H1 (cell line): Measurements from ENCODE around the gene DVL2. TPM values are rescaled to one million over a fixed set of nuclear protein-coding genes. Genes with fewer than 3 reads are reported as not detected.

Source experiments
- ASH2L ChIP-seq: fragments of 200-600, 300-600 bp; sonication (generic); IDR thresholded peaks from one replicate; pipeline ENCODE4 v1.7.1; 2017; ENCODE audit warnings: low read length
- BCL11A ChIP-seq, 2 experiments: IDR thresholded peaks; one replicate each; pipeline ENCODE4 v1.6.1; 2011; ENCODE audit warnings: low read depth in 2 of 2, low read length in 2 of 2, mild to moderate bottlenecking in 2 of 2
- E2F6 ChIP-seq: IDR thresholded peaks from 2 replicates; pipeline ENCODE4 v1.6.1; 2012; ENCODE audit warnings: inconsistent platforms
- GABPA ChIP-seq: IDR thresholded peaks from 2 replicates; pipeline ENCODE4 v1.6.1; 2011; ENCODE audit warnings: mild to moderate bottlenecking, low read length, moderate library complexity, borderline replicate concordance; ENCODE audit not compliant: insufficient read depth
- HDAC6 ChIP-seq: IDR thresholded peaks from one replicate; pipeline ENCODE4 v1.7.1; 2012; ENCODE audit warnings: low read depth, mild to moderate bottlenecking, inconsistent platforms, low read length, moderate library complexity
- JUN ChIP-seq: IDR thresholded peaks from 2 replicates; pipeline ENCODE4 v1.6.1; 2011; ENCODE audit warnings: low read depth, mild to moderate bottlenecking, improper control_type of control experiment, low read length
- POU5F1 ChIP-seq: IDR thresholded peaks from 2 replicates; pipeline ENCODE4 v1.6.1; 2011; ENCODE audit warnings: low read depth, mild to moderate bottlenecking, low read length, moderate library complexity
- RXRA ChIP-seq: IDR thresholded peaks from 2 replicates; pipeline ENCODE4 v1.6.1; 2011; ENCODE audit warnings: low read depth, mild to moderate bottlenecking, low read length, moderate library complexity; ENCODE audit not compliant: insufficient read depth
- SAP30 ChIP-seq: fragments of 300-600 bp; sonication (generic); IDR thresholded peaks from 2 replicates; pipeline ENCODE4 v1.7.1; 2012; ENCODE audit warnings: low read length, moderate library complexity, mild to moderate bottlenecking, inconsistent platforms; ENCODE audit not compliant: insufficient read depth, insufficient replicate concordance
- SP4 ChIP-seq: IDR thresholded peaks from 2 replicates; pipeline ENCODE4 v1.6.1; 2012; ENCODE audit warnings: low read length, inconsistent platforms
- polyA plus RNA-seq, 7 experiments: library from polyadenylated mRNA; depleted of rRNA in 3 of 7; stranded (reverse) in 5 of 7; unstranded in 2 of 7; fragments of >200 nt in 5 of 7; fragments of 200-250 nt in 2 of 7; gene quantifications; 1 replicate in 5 of 7; 2 replicates in 1 of 7; 4 replicates in 1 of 7; pipeline versions ENCODE4 v1.2.1 to v1.2.3, GENCODE V29; 2011 to 2013; ENCODE audit warnings: missing spikeins in 2 of 7, mixed read lengths in 2 of 7
- total RNA-seq: library from RNA; stranded (reverse); fragmentation: NEBNext Ultra II Directional; extraction: Animal tissue kit (Norgen Biotek cat#: 25700); gene quantifications from 2 replicates; pipeline ENCODE4 v1.2.1, GENCODE V29; 2021
- TF ChIP-seq, protein P1 (sequence below): IDR thresholded peaks from 2 replicates; pipeline ENCODE4 v1.6.1; 2011; ENCODE audit warnings: low read length, improper control_type of control experiment
- TF ChIP-seq, protein P2 (sequence below): IDR thresholded peaks from 2 replicates; pipeline ENCODE4 v1.6.1; 2012; ENCODE audit warnings: inconsistent platforms

DVL2 gene
- total and polyA plus RNA-seq, 2 of the 8 experiments (the other 6 are each of a cell fraction or from before 2014, with no cell fraction given) = 19.0 to 59.6 TPM

GRCh38 chr17:7215136-7215638 is 19.1 kb downstream of the DVL2 start (continued):
- TF ChIP-seq, protein P1, sequence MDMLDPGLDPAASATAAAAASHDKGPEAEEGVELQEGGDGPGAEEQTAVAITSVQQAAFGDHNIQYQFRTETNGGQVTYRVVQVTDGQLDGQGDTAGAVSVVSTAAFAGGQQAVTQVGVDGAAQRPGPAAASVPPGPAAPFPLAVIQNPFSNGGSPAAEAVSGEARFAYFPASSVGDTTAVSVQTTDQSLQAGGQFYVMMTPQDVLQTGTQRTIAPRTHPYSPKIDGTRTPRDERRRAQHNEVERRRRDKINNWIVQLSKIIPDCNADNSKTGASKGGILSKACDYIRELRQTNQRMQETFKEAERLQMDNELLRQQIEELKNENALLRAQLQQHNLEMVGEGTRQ = no peak
- TF ChIP-seq HDAC6 = no peak
- TF ChIP-seq SAP30 = peak; percentile 37
- TF ChIP-seq GABPA = no peak
- no peak for TF ChIP-seq POU5F1
- no peak for TF ChIP-seq E2F6
- no peak for TF ChIP-seq RXRA
- TF ChIP-seq, protein P2, sequence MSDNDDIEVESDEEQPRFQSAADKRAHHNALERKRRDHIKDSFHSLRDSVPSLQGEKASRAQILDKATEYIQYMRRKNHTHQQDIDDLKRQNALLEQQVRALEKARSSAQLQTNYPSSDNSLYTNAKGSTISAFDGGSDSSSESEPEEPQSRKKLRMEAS = peak; percentile 2; the same call in 1 of the 2 replicates
- TF ChIP-seq ASH2L = peak; percentile 10
- no peak for TF ChIP-seq SP4
- TF ChIP-seq BCL11A (IDR thresholded peaks at IDR 0.05; ENCODE audit: low read depth in 2 of 2, low read length in 2 of 2) = no peak
- no peak for TF ChIP-seq JUN
- TF ChIP-seq, all 59 proteins: peak for 8
